Measurements from ENCODE around the gene ZNF511. TPM values are rescaled to one million over a fixed set of nuclear protein-coding genes. Genes with fewer than 3 reads are reported as not detected.
"Not testable (repeated sequence)": the region's sequence is repeated elsewhere in the genome, so short reads cannot be mapped to it uniquely, and the experiment has no call there.

ZNF511 gene
- total and polyA plus RNA-seq, 4 experiments from 2014 or later = 31.5 to 107 (median 51.0) TPM

GRCh38 chr10:133318494-133319127 lies 9.9 kb downstream of the ZNF511 start:
- peak overlapping the region in 1 of 2 donors; percentile 32 for H3K4me3 ChIP-seq (ENCODE audit: low read length in 2 of 2)
- Mint-ChIP-seq H3K36me3 (peaks cover 0 to 2% of the 10 kb centered on the region in 2 donors), H3K27ac (peak overlapping the region in 2 of 7 donors; percentile 36 to 77), H3K27me3 (peaks cover 0 to 6% of the 10 kb centered on the region in 2 donors), H3K4me1 (peaks cover 7 to 14% (median 13%) of the 10 kb centered on the region in 4 donors), H3K4me3 (peak overlapping the region; percentile 27 to 80 (median 70)), H3K9me3 (no peaks in the 10 kb centered on the region)
- peak; percentile 58 to 70 (median 61) for DNase-seq
- POLR2A ChIA-PET (ENCODE audit: partially characterized antibody) = no interaction called here
- CTCF ChIA-PET (ENCODE audit: partially characterized antibody) = interaction anchor here (1.0 to 1.6 kb wide), 7 partner anchors 10 to 175 kb away, joined by 3 to 12 read pairs (median 5); no protein-coding TSS in a partner anchor
- H3K36me3 ChIP-seq (ENCODE audit: insufficient read depth, low read length) = no peaks in the 10 kb centered on the region
- H3K27ac ChIP-seq (ENCODE audit: low read depth, low read length) = no peak overlapping the region
- intact Hi-C loops (cut with micrococcal nuclease) = loop anchor here (1.0 to 10.0 kb wide), 3 partner anchors 11 to 414 kb away; no protein-coding TSS in a partner anchor
- no peaks in the 10 kb centered on the region for H3K9me3 ChIP-seq (ENCODE audit: control insufficient read depth in 1 of 2, low read length in 2 of 2)
- peaks cover 9% of the 10 kb centered on the region for H3K4me1 ChIP-seq (ENCODE audit: insufficient read depth, low read length)
- no peaks in the 10 kb centered on the region for H3K27me3 ChIP-seq (ENCODE audit: insufficient read depth, low read length)

GRCh38 chr10:133320852-133321422 lies 12.2 kb downstream of the ZNF511 start:
- intact Hi-C loops (cut with micrococcal nuclease); H3K9me3 Mint-ChIP-seq; H3K9me3 ChIP-seq (ENCODE audit: control insufficient read depth in 1 of 2, low read length in 2 of 2); H3K27ac Mint-ChIP-seq; H3K27ac ChIP-seq (ENCODE audit: low read depth, low read length); H3K27me3 ChIP-seq (ENCODE audit: insufficient read depth, low read length); H3K27me3 Mint-ChIP-seq; H3K36me3 Mint-ChIP-seq; DNase-seq; H3K4me3 ChIP-seq (ENCODE audit: low read length in 2 of 2); H3K4me3 Mint-ChIP-seq; H3K36me3 ChIP-seq (ENCODE audit: insufficient read depth, low read length); POLR2A ChIA-PET (ENCODE audit: partially characterized antibody): not testable (repeated sequence)
- peaks cover 19% of the 10 kb centered on the region for H3K4me1 ChIP-seq (ENCODE audit: insufficient read depth, low read length)
- CTCF ChIA-PET (ENCODE audit: partially characterized antibody) = interaction anchor here (0.6 to 2.2 kb wide), 5 partner anchors 9 to 416 kb away, joined by 3 to 11 read pairs (median 7); no protein-coding TSS in a partner anchor
- H3K4me1 Mint-ChIP-seq = peaks cover 9 to 18% (median 11%) of the 10 kb centered on the region in 4 donors

GRCh38 chr10:133322064-133322709 lies 13.5 kb downstream of the ZNF511 start:
- H3K4me1 Mint-ChIP-seq = peaks cover 9 to 20% (median 13%) of the 10 kb centered on the region in 4 donors
- H3K36me3 Mint-ChIP-seq; H3K27me3 Mint-ChIP-seq; H3K27ac ChIP-seq (ENCODE audit: low read depth, low read length); H3K36me3 ChIP-seq (ENCODE audit: insufficient read depth, low read length); intact Hi-C loops (cut with micrococcal nuclease); H3K4me3 ChIP-seq (ENCODE audit: low read length in 2 of 2); H3K9me3 Mint-ChIP-seq; H3K9me3 ChIP-seq (ENCODE audit: control insufficient read depth in 1 of 2, low read length in 2 of 2); POLR2A ChIA-PET (ENCODE audit: partially characterized antibody); DNase-seq; H3K4me3 Mint-ChIP-seq: not testable (repeated sequence)
- peak overlapping the region in 1 of 7 donors; percentile 23 for H3K27ac Mint-ChIP-seq
- peaks cover 13% of the 10 kb centered on the region for H3K27me3 ChIP-seq (ENCODE audit: insufficient read depth, low read length)
- CTCF ChIA-PET (ENCODE audit: partially characterized antibody) = interaction anchor here (1.4 to 2.2 kb wide), 3 partner anchors 8 to 15 kb away, joined by 5 to 9 read pairs (median 7); no protein-coding TSS in a partner anchor
- peaks cover 23% of the 10 kb centered on the region for H3K4me1 ChIP-seq (ENCODE audit: insufficient read depth, low read length)

GRCh38 chr10:133324198-133324792 lies 15.6 kb downstream of the ZNF511 start:
- Mint-ChIP-seq H3K9me3 (no peaks in the 10 kb centered on the region), H3K4me1 (peaks cover 4 to 15% (median 10%) of the 10 kb centered on the region in 4 donors), H3K27ac (no peak overlapping the region), H3K4me3 (no peak overlapping the region), H3K36me3 (no peaks in the 10 kb centered on the region), H3K27me3 (peaks cover 11 to 14% of the 10 kb centered on the region in 2 donors)
- H3K27ac ChIP-seq (ENCODE audit: low read depth, low read length) = no peak overlapping the region
- peaks cover 31% of the 10 kb centered on the region for H3K27me3 ChIP-seq (ENCODE audit: insufficient read depth, low read length)
- ChIA-PET POLR2A (ENCODE audit: partially characterized antibody) (interaction anchor here (1.0 to 1.7 kb wide), 4 partner anchors 9 to 61 kb away, joined by 3 to 6 read pairs (median 6); partner anchors contain the start of gene CALY), CTCF (ENCODE audit: partially characterized antibody) (interaction anchor here (0.8 to 1.9 kb wide), 4 partner anchors 10 to 196 kb away, joined by 3 to 8 read pairs (median 4); no protein-coding TSS in a partner anchor)
- intact Hi-C loops (cut with micrococcal nuclease) = no loop called here
- H3K4me1 ChIP-seq (ENCODE audit: insufficient read depth, low read length) = peaks cover 17% of the 10 kb centered on the region
- H3K4me3 ChIP-seq (ENCODE audit: low read length in 2 of 2) = no peak overlapping the region
- H3K9me3 ChIP-seq (ENCODE audit: control insufficient read depth in 1 of 2, low read length in 2 of 2) = no peaks in the 10 kb centered on the region
- DNase-seq = peak; percentile 44 to 81 (median 61)
- H3K36me3 ChIP-seq (ENCODE audit: insufficient read depth, low read length) = no peaks in the 10 kb centered on the region

- CTCF ChIA-PET (ENCODE audit: partially characterized antibody) = interaction anchor here (1.1 to 1.9 kb wide), 2 partner anchors 11 to 17 kb away, joined by 5 to 8 read pairs; no protein-coding TSS in a partner anchor
- Histone ChIP-seq H3K27me3 (ENCODE audit: insufficient read depth, low read length) (peaks cover 31% of the 10 kb centered on the region), H3K4me1 (ENCODE audit: insufficient read depth, low read length) (peaks cover 21% of the 10 kb centered on the region), H3K36me3 (ENCODE audit: insufficient read depth, low read length) (no peaks in the 10 kb centered on the region), H3K27ac (ENCODE audit: low read depth, low read length) (no peak overlapping the region), H3K9me3 (ENCODE audit: control insufficient read depth in 1 of 2, low read length in 2 of 2) (no peaks in the 10 kb centered on the region), H3K4me3 (ENCODE audit: low read length in 2 of 2) (peak overlapping the region in 1 of 2 donors; percentile 32)
- Mint-ChIP-seq H3K4me1 (peaks cover 3 to 18% (median 10%) of the 10 kb centered on the region in 4 donors), H3K36me3 (no peaks in the 10 kb centered on the region), H3K27me3 (peaks cover 12 to 18% of the 10 kb centered on the region in 2 donors), H3K4me3 (peak overlapping the region in 4 of 8 donors; percentile 36 to 69 (median 52)), H3K27ac (peak overlapping the region in 1 of 7 donors; percentile 47), H3K9me3 (no peaks in the 10 kb centered on the region)
- intact Hi-C loops (cut with micrococcal nuclease) = no loop called here
- DNase-seq = peak in 1 of 5 donors; percentile 37
- POLR2A ChIA-PET (ENCODE audit: partially characterized antibody) = interaction anchor here (1.1 to 1.7 kb wide), 3 partner anchors 10 to 12 kb away, joined by 5 to 6 read pairs (median 6); partner anchors contain the start of gene CALY
Measured at GRCh38 chr10:133324857-133325260, 16.1 kb downstream of the ZNF511 start.

GRCh38 chr10:133325440-133326222 lies 16.9 kb downstream of the ZNF511 start:
- CTCF ChIA-PET (ENCODE audit: partially characterized antibody) = interaction anchor here (1.9 kb wide), 1 partner anchor 18 kb away, joined by 8 read pairs; no protein-coding TSS in a partner anchor
- Histone ChIP-seq H3K9me3 (ENCODE audit: control insufficient read depth in 1 of 2, low read length in 2 of 2) (no peaks in the 10 kb centered on the region), H3K36me3 (ENCODE audit: insufficient read depth, low read length) (no peaks in the 10 kb centered on the region), H3K27ac (ENCODE audit: low read depth, low read length) (no peak overlapping the region), H3K4me1 (ENCODE audit: insufficient read depth, low read length) (peaks cover 24% of the 10 kb centered on the region), H3K4me3 (ENCODE audit: low read length in 2 of 2) (peak overlapping the region in 1 of 2 donors; percentile 32), H3K27me3 (ENCODE audit: insufficient read depth, low read length) (peaks cover 31% of the 10 kb centered on the region)
- DNase-seq = peak in 3 of 5 donors; percentile 24 to 46 (median 32)
- intact Hi-C loops (cut with micrococcal nuclease) = no loop called here
- no peaks in the 10 kb centered on the region for H3K36me3 Mint-ChIP-seq
- H3K4me3 Mint-ChIP-seq = peak overlapping the region; percentile 67 to 88 (median 80)
- H3K4me1 Mint-ChIP-seq = peaks cover 3 to 20% (median 12%) of the 10 kb centered on the region in 4 donors
- H3K27me3 Mint-ChIP-seq = peaks cover 12 to 18% of the 10 kb centered on the region in 2 donors
- peak overlapping the region in 4 of 7 donors; percentile 2 to 74 (median 60) for H3K27ac Mint-ChIP-seq
- no peaks in the 10 kb centered on the region for H3K9me3 Mint-ChIP-seq
- POLR2A ChIA-PET (ENCODE audit: partially characterized antibody) = interaction anchor here (1.2 to 1.7 kb wide), 2 partner anchors 10 to 11 kb away, joined by 5 to 6 read pairs; partner anchors contain the start of gene CALY
